Osteoblast (primary cell): ENCODE measurements around the gene CA14. TPM values are rescaled to one million over a fixed set of nuclear protein-coding genes. Genes with fewer than 3 reads are reported as not detected.
"Not testable (repeated sequence)": the region's sequence is repeated elsewhere in the genome, so short reads cannot be mapped to it uniquely, and the experiment has no call there.

ENCODE experiments used
- DNase-seq: peaks from one replicate; pipeline ENCODE4 v3.0.0; 2011; ENCODE audit warnings: low spot score, mixed read lengths; ENCODE audit not compliant: insufficient read length; ENCODE audit errors: missing footprints
- H2AFZ ChIP-seq: 2 replicates; pipeline ENCODE4 v1.6.0; 2011; ENCODE audit warnings: mild to moderate bottlenecking, low read length
- H3K27ac ChIP-seq: 2 replicates; pipeline ENCODE4 v1.5.1; 2011; ENCODE audit warnings: mild to moderate bottlenecking, low read depth, low read length, moderate library complexity
- H3K27me3 ChIP-seq: 2 replicates; pipeline ENCODE4 v1.6.0; 2012; ENCODE audit warnings: mild to moderate bottlenecking, control low read depth, inconsistent platforms, low read length, moderate library complexity; ENCODE audit not compliant: insufficient read depth
- H3K36me3 ChIP-seq: 2 replicates; pipeline ENCODE4 v1.5.1; 2011; ENCODE audit warnings: mild to moderate bottlenecking, low read length, control low read depth, moderate library complexity; ENCODE audit not compliant: insufficient read depth
- H3K4me1 ChIP-seq: 2 replicates; pipeline ENCODE4 v1.5.1; 2011; ENCODE audit warnings: mild to moderate bottlenecking, low read length, control low read depth, moderate library complexity; ENCODE audit not compliant: insufficient read depth
- H3K4me2 ChIP-seq: 2 replicates; pipeline ENCODE4 v1.6.0; 2011; ENCODE audit warnings: mild to moderate bottlenecking, low read length; ENCODE audit not compliant: insufficient read depth
- H3K4me3 ChIP-seq: fragments of 200-600 bp; sonication (generic); 3 replicates; pipeline ENCODE4 v1.5.1; 2012; ENCODE audit warnings: mild to moderate bottlenecking, low read length, inconsistent platforms; ENCODE audit not compliant: insufficient read depth
- H3K79me2 ChIP-seq: 2 replicates; pipeline ENCODE4 v1.6.0; 2012; ENCODE audit warnings: mild to moderate bottlenecking, low read length, control low read depth, inconsistent platforms; ENCODE audit not compliant: insufficient read depth
- H3K9me3 ChIP-seq: 2 replicates; pipeline ENCODE4 v1.5.1; 2011; ENCODE audit warnings: low read depth, low read length, control low read depth
- H4K20me1 ChIP-seq: 2 replicates; pipeline ENCODE4 v1.6.0; 2012; ENCODE audit warnings: mild to moderate bottlenecking, low read length, control low read depth; ENCODE audit not compliant: insufficient read depth
- total RNA-seq: library from RNA; depleted of rRNA; stranded (reverse); fragments of >200 nt; gene quantifications from 2 replicates; pipeline ENCODE4 v1.2.3, GENCODE V29; 2012
- TF ChIP-seq, protein P1 (sequence below): IDR thresholded peaks from 2 replicates; pipeline ENCODE4 v1.5.1; 2011; ENCODE audit warnings: mild to moderate bottlenecking, low read depth, low read length, moderate library complexity; ENCODE audit errors: extremely low read depth

The CA14 gene
- total RNA-seq, 1 donor = not detected

DNA sequence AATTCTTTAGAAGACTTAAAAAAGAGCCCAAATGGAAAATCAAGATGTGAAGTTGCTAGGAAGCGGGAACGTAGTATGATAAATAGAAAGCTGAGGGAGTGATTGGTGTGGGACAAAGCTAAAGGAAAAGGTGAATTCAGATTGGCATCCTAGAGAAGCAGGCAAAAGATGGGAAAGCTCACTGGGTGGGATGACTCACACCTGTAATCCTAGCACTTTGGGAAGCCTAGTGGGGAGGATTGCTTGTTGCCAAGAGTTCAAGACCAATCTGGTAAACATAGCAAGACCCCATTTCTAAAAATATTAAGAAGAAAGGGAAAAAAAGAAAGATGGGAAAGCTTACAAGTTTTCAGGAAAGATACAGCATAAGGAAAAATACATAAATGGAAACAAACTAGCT lies 37.9 kb downstream of the CA14 start:
- Histone ChIP-seq H2AFZ (no peak overlapping the region), H3K27me3 (no peaks in the 10 kb centered on the region), H3K79me2 (peaks cover 38% of the 10 kb centered on the region), H3K4me2 (no peak overlapping the region), H3K4me3 (no peak overlapping the region), H4K20me1 (no peaks in the 10 kb centered on the region), H3K4me1 (peaks cover 12% of the 10 kb centered on the region), H3K9me3 (no peaks in the 10 kb centered on the region), H3K27ac (no peak overlapping the region), H3K36me3 (peaks cover 37% of the 10 kb centered on the region)
- TF ChIP-seq, protein P1, sequence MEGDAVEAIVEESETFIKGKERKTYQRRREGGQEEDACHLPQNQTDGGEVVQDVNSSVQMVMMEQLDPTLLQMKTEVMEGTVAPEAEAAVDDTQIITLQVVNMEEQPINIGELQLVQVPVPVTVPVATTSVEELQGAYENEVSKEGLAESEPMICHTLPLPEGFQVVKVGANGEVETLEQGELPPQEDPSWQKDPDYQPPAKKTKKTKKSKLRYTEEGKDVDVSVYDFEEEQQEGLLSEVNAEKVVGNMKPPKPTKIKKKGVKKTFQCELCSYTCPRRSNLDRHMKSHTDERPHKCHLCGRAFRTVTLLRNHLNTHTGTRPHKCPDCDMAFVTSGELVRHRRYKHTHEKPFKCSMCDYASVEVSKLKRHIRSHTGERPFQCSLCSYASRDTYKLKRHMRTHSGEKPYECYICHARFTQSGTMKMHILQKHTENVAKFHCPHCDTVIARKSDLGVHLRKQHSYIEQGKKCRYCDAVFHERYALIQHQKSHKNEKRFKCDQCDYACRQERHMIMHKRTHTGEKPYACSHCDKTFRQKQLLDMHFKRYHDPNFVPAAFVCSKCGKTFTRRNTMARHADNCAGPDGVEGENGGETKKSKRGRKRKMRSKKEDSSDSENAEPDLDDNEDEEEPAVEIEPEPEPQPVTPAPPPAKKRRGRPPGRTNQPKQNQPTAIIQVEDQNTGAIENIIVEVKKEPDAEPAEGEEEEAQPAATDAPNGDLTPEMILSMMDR = no peak
- no peak for DNase-seq

DNA sequence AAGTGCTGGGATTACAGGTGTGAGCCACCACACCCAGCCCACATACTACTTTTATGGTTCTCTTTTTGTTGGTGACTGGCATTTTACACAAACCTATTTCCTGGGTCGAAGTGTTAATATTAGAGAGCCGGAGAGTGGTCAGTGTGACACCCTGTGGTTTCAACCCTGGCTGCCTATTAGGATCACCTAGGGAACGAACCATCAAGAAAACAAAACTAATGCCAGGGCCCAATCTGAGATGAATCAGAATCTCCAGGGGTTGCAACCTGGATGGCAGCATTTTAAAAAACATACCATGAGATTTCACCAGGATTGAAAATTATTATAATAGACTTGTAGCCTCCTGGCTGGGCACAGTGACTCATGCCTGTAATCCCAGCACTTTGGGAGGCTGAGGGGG lies 42.1 kb downstream of the CA14 start:
- Histone ChIP-seq H2AFZ (no peak overlapping the region), H3K27me3 (no peaks in the 10 kb centered on the region), H3K27ac (no peak overlapping the region), H3K79me2 (peaks cover 39% of the 10 kb centered on the region), H3K9me3 (no peaks in the 10 kb centered on the region), H4K20me1 (no peaks in the 10 kb centered on the region), H3K4me3 (no peak overlapping the region), H3K36me3 (peaks cover 59% of the 10 kb centered on the region), H3K4me1 (peaks cover under 1% of the 10 kb centered on the region), H3K4me2 (no peak overlapping the region)
- DNase-seq = no peak
- TF ChIP-seq, protein P1 = no peak

DNA sequence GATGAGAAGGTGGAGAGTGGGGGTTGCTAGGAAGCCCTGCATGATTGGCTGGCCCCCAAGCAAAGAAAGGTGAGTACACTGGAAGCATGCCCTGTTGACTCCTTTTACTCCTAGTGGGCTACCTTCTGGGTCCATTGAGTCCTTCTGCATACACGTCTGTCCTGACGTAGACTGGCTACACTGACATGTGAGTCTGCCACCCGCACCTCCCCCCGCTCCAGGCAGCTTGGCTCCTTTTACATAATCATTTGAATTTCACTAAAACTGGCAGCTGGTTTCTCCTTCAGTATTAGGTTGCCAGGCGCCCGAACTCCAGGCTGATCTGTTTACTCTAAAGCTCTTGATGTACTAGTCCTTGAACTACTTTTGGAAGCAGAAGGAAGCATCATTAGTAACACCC lies 44.8 kb downstream of the CA14 start:
- Histone ChIP-seq H2AFZ (no peak overlapping the region), H3K4me3 (no peak overlapping the region), H3K9me3 (no peaks in the 10 kb centered on the region), H4K20me1 (peaks cover 1% of the 10 kb centered on the region), H3K36me3 (peaks cover 46% of the 10 kb centered on the region), H3K27me3 (no peaks in the 10 kb centered on the region), H3K79me2 (peaks cover 19% of the 10 kb centered on the region), H3K4me1 (no peaks in the 10 kb centered on the region), H3K4me2 (no peak overlapping the region), H3K27ac (no peak overlapping the region)
- TF ChIP-seq, protein P1 = no peak
- DNase-seq = no peak

DNA sequence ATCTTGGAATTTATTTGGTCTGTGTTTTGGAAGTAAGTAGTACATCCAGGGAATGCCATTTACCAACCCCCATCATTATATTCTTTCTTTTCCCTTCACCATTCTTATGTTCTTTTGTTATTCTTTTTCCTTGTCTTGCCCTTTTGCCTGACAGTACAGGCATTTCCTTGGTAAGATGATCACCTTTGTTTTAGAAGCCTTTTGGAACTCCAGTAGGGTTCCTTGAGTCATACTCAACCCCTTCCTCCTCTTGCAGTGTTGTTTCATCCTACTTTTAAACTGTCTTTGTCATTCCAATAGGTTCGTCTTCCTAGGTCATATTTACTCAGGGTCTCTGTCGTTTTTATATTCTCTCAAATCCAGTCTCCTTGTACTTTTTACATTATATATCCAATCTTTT lies 45.3 kb downstream of the CA14 start:
- Histone ChIP-seq H3K4me3 (no peak overlapping the region), H3K4me2 (no peak overlapping the region), H3K36me3 (peaks cover 47% of the 10 kb centered on the region), H3K4me1 (no peaks in the 10 kb centered on the region), H3K27me3 (no peaks in the 10 kb centered on the region), H3K9me3 (no peaks in the 10 kb centered on the region), H3K79me2 (peaks cover 16% of the 10 kb centered on the region), H4K20me1 (peaks cover 3% of the 10 kb centered on the region), H3K27ac (no peak overlapping the region), H2AFZ (no peak overlapping the region)
- no peak for DNase-seq
- TF ChIP-seq, protein P1 = no peak

DNA sequence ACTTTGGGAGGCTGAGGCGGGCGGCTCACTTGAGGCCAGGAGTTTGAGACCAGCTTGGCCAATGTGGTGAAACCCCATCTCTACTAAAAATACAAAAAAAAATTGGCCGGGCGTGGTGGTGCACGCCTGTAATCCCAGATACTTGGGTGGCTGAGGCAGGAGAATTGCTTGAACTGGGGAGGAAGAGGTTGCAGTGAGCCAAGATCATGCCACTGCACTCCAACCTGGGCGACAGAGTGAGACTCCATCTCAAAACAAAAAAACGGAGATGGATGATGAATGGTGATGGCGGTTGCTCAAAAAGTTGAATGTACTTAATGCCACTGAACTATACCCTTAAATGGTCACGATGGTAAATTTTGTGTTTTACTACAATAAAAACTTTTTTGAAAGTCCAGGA lies 51.0 kb downstream of the CA14 start:
- H4K20me1 ChIP-seq, H3K4me2 ChIP-seq, H3K79me2 ChIP-seq, H2AFZ ChIP-seq, H3K27ac ChIP-seq, H3K27me3 ChIP-seq, H3K4me1 ChIP-seq, H3K4me3 ChIP-seq, DNase-seq, H3K9me3 ChIP-seq: not testable (repeated sequence)
- H3K36me3 ChIP-seq = peaks cover 21% of the 10 kb centered on the region
